GM18858 (cell line): ENCODE measurements around the gene CES3.
A peak's percentile ranks its signal among the peaks of the same experiment; 100 is the strongest.
"Not testable (repeated sequence)": the region's sequence is repeated elsewhere in the genome, so short reads cannot be mapped to it uniquely, and the experiment has no call there.

ENCODE experiments used
- ATAC-seq: cut with Tn5 transposase; IDR thresholded peaks from one replicate; pipeline ENCODE4 v1.9.1; 2021; ENCODE audit not compliant: unreplicated experiment

The CES3 gene

DNA sequence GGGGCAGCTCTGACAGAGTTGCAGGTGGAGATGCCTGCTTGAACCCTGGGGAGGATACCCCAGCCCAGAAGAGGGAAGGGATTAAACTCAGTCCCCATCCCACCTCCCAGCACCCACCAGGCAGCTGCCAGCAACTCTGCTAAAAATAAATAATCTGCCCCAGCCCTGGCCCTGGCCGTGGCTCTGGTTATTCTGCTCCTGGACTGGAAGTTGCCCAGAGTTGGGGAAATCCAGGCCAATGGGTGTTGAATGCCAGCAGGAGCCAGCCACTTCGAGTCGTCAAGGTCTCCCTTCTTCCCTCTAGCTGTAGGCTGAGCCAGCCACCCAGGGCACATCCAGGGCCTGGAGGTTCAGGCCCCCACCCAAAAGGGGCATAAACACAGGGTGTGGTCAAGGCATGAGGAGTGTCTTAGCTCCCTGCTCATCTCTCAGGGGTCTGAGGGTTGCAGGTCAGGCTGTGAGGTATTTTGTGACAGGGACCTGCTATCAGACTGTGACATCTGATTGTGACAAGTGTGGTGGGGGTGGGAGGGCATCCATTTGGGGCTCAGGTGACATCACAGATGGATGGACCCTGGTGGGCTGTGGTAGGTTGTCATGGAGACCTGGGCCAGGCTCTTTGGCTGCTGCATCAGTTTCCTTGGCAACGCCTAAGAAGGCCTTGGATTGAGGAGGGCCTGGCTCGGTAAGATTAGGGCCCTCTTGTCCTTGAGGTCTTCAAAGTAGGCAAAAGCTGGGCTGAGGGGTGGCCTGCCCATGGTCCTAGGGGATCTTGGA, 34.7 kb upstream of the CES3 start:
- ATAC-seq = no peak

DNA sequence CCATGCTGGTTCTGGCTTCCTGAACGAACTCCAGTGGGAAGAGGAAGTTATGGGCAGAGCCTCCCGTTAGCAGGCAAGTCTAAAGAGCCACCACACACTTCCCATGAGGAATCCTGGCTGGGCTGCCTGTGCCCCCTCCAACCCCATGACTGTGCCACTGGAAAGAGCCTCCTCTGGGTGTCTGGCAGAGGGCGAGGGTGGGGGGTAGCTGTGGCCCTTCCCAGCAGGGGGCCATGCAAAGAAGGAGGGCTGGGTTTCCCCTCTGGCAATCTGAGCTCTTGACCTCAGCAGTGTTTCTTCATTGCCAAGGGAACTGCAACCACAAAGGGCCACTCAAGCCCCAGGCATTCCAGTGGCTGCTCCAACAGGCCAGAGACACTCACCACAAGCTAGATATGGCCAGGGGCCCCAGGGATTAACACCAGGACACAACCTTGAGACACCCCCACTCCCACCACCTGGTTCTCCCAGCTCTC, 34.1 kb upstream of the CES3 start:
- ATAC-seq = no peak

DNA sequence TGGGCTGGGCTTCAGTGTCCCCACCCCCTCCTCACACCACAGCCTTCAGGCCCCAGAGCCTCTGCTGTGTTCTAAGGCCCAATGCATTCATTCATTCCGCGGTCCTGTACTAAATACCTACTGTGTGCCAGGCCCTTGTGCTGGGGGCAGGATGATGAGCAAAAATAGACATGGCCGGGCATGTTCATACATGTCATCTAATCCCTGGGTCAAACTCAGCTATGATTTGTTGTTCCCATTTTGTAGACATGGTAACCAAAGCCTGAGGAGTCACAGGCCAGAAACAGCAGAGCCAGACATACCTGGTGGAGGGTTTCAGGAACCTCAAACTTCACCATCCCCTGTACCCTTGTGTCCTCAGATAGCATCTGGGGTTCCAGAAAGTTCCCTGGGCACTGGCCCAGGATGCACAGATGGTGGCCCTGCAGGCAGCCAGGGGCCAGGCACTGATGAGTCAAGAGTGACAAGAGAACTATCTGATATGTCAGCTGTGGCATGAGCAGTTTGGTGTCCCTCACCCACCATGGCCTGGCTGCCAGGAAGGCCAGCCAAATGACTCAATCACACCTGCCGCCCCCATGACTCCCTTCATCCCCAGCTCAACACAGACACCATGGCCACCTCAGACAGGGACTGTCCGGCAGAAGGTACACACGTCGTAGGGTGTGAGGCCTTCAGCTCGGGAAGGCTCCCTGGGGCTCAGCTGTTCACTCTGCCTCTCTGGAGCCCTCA, 33.0 kb upstream of the CES3 start:
- ATAC-seq = no peak

DNA sequence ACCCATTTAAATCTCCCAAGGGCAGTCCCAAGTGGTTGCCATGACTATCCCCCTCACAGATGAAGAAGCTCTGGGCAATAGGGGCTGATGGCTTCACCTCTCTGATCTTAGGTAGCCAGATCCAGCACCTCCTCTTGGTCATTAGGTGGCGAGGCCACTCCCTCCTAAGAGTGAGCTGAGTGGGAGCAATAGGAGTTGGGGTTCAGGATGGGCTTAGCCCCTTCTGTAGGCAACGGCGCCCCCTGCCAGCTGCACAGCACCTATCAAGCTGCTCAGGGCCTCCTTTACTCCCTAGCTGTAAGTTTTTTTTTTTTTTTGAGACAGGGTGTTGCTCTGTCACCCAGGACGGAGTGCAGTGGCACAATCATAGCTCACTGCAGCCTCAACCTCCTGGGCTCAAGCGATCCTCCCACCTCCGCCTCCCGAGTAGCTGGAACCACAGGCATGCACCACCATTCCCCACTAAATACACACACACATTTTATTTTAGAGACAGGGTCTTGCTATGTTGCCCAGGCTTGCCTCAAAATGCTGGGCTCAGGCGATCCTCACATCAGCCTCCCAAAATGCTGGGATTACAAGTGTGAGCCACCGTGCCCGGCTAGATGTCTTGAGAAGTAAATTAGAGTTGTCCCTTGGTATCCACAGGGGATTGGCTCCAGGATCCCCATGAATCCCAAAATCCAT, 32.2 kb upstream of the CES3 start:
- no peak for ATAC-seq

DNA sequence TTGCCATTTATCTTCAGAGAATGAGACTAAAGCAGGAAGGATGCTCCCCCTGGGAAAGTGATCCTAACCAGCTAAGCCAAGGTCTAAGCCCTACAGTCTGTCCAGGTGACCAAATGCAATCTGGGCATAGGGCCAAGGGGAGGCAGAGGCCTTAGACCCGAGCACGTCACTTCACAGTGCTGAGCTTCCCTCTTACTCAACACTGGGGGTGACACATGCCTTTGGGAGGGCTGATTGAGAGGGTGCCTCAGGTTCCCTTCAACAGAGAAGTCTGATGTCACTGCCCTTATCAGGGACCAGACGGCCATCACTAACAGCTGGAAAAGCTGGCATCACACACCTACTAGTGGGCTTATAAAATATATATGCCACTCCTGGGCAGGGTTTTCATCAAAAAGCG, 30.9 kb upstream of the CES3 start:
- no peak for ATAC-seq

DNA sequence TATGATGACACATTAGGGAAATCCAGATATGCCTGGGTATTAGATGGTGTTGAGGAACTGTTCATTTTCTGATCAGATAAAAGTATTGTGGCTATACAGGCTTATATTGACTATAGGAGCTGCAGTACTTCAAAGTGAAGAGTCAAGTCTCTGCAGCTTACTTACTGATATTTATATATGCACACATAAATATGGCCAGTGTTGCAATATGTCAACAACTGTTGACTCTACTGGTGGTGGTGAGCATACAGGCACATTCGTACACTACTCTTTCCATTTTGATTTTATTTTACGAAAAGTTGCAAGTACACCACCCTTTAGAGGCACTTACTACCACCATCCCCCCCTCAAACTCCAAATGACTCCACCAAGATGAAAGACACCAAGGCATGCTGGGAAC, 29.4 kb upstream of the CES3 start:
- ATAC-seq = no peak

DNA sequence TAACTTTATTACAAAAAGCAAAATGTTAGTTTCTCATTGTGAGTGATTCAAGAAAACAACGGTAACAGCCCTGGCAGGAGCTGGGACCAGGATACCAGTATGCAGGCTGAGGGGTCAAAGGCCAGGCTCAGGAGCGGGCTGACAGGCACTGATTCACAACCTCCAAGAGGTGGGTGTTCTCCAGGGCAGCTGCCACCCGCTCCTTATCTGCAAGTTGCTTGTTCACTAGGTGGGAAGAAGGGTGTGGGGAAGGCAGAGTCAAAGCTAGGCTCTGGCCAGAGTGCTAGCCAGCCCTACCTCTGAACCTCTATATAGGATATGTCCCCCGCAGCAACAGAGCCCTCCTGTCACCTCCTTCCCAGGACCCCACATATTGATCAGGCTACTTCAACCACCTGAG, 29.0 kb upstream of the CES3 start:
- no peak for ATAC-seq

DNA sequence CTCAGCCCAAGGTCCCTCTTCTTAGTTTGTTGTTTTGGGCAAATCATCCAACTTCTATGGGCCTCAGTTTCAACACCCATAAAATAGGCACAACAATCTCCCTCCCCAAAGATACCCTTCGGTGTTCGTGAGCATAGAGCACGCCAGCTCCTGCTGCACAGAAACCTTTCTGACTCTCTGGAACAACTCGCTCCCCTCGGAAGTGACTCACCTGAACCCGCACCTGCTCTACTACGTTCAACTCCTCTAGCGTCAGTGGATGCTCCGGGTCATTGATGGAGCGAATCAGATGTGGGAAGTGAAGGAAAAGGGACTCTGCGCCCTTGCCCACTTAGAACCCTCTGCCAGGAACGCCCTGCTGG, 27.3 kb upstream of the CES3 start:
- ATAC-seq = no peak

DNA sequence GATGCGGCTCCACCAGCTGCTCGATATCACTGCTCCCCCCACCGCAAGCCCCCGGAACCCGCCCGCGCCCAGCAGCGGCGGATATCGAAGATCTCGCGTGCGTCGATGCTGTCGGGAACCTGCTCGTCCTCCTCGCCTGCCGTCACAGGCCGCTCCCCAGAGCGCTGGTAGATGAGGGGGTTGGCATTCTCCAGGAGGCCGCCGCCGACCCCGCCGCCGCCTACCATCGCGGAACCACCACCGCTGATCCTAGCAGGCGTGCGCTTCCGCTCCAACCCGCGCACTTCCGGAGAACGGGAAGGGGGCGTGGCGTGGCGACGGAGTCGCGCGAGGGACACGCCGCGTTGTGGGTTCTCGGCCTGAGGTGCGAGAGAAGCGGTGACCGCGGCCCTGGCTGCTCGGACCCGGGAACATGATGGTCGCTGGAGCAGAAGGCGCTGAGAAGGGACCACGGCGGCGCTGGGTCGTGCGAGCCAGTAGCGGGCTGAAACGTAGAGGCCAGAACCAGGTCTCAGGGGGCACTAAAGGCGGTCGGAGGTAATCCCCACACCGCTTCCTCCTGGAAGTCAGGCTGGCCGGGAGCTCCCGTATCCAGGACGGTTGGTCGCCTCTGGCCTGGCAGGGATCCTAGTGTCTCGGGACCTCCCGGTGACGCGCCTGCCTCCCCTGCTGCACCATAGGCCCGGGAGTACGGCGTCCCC, 26.8 kb upstream of the CES3 start, which contains the start of gene CIAO2B:
CIAO2B (minus strand) TSS at position 265 of the 701 bp plus-strand sequence; CDS start at position 227, 38 bp downstream.
- peak; percentile 50 for ATAC-seq

DNA sequence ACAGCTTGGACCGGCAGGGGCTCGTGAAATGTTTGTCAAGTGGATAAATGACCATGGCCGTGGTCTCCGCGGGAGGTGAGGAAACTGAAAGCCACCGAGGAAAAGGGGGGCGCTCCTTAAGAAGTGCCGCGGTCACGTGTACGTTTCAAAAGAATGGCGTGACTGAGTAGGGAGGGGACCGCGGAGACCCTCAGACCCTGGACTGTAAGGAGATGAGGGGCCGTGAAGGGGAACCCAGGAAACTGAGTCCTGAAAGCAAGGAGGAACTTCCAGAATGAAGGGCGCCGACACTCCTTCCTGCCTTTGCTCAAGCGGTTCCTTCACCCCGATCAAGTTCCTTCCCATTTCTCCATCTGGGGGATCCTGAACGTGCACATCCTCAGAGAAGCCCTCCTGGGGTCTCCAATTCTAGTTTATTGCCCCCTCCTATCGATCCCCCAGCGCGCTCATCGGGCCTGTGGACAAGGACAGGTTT, 26.2 kb upstream of the CES3 start:
- ATAC-seq = not testable (repeated sequence)

DNA sequence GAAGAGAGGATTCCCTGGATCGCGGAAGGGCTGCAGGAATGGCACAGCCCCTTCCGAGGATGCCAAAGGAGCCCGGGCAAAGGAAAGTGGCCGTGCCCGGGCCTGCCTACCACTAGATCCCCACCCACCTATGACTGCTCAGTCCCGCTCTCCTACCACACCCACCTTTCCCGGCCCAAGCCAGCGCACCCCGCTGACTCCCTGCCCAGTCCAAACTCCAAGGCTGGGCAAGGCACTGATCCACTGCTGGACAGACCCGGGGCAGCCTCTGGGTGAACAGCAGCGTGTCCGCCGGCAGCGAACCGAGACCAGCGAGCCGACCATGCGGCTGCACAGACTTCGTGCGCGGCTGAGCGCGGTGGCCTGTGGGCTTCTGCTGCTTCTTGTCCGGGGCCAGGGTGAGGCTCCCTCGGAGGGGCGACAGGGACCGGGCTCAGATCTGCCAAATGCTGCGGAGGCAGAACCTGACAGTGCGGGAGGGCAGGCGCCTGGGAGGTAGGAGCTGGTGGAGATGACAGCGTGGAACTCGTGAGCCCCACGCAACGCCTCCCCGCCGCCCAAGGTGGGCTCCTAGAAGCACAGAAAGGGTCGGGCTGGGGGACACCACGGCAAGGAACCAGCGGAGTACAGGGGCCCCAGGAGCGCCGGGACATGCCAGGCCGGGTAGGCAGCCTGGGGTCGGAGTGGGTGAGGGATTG, 25.6 kb upstream of the CES3 start, which contains the start of gene CES2:
CES2 (plus strand) TSS at position 203 of the 698 bp plus-strand sequence; CDS start at position 323, 120 bp downstream.
- no peak for ATAC-seq

DNA sequence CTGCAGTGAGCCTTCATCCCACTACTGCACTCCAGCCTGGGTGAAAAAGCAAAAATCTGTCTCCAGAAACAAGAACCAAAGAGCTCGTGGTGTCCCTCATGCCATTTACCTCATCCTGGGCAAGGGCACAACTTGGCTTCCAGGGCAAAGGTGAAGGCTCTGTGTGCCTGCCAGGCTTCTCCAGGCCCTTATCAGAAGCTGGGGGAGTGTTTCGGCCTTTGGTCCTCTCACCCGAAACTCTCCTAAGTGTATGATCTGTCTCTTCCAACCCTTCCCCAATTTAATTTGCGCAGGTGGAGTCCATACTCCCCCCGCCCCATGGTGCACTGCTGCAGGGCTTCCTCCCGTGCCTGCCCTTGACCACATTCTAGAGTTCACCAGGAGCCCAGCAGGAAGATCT, 24.6 kb upstream of the CES3 start:
- ATAC-seq = no peak

DNA sequence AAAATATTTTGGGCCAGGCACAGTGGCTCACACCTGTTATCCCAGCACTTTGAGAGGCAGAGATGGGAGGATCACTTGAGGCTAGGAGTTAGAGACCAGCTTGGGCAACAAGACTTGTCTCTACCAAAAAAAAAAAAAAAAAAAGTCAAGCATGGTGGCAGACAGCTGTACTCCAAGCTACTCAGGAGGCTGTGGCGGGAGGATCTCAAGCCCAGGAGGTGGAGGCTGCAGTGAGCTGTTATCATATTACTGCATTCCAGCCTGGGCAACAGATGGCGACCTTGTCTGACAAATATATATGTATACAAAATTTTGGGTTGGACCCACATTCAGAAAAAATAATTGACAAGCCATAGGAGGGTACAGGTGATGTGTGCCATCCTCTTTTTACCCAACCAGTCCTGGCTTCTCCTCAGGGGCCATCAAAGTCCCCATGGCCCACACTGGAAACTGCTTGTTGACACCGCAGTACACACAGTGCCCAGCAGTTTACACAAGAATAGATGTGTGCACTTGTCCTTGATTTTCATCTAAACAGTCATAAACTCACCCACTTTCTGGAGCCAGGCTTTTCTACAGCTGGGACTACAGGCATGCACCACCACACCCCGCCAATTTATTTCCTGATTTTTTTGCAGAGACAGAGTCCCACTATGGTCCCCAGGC, 24.0 kb upstream of the CES3 start:
- no peak for ATAC-seq

DNA sequence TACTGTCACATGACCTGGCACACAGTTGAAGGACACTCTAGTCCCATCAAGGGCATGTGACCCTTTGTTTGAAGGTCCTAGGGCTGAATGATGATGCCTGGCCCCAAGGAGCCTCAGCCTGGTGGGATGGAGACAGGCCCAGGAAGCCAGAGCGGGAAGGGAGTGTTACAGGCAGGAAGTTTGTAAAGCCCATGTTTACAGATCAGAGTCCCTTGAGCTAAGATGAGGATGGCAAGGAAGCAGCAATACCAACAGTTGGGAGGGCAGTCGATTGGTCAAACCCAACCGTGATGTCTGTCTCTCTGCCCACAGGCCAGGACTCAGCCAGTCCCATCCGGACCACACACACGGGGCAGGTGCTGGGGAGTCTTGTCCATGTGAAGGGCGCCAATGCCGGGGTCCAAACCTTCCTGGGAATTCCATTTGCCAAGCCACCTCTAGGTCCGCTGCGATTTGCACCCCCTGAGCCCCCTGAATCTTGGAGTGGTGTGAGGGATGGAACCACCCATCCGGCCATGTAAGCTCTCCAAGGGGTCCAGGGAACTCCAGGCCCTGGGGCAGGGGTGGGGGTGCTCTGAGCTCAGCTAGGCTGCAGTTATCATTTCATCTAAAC, 23.2 kb upstream of the CES3 start:
- no peak for ATAC-seq

DNA sequence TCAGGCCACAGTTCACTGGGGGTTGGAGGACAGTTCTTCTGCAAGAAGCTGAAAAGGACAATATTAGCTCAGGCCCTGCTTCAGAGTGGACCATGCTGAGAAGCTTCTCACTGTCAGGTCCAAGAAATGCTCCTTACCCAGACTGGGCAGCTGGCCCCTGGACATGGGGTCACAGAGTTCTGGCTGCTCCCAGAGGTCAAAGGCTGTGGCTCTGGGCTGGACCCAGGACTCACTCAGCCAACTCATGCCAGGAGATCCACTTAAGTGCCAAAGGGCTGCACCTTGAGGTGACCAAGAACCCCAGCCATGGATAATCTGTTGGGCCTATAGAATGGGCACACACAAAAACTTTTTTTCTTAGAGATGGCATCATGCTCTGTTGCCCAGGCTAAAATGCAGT, 21.7 kb upstream of the CES3 start:
- no peak for ATAC-seq

DNA sequence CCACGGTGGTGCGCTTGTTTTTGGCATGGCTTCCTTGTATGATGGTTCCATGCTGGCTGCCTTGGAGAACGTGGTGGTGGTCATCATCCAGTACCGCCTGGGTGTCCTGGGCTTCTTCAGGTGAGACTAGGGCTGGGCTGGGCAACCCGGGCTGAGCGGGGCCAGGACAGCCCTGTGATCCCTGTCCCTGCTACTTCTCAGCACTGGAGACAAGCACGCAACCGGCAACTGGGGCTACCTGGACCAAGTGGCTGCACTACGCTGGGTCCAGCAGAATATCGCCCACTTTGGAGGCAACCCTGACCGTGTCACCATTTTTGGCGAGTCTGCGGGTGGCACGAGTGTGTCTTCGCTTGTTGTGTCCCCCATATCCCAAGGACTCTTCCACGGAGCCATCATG, 20.8 kb upstream of the CES3 start:
- ATAC-seq = no peak

DNA sequence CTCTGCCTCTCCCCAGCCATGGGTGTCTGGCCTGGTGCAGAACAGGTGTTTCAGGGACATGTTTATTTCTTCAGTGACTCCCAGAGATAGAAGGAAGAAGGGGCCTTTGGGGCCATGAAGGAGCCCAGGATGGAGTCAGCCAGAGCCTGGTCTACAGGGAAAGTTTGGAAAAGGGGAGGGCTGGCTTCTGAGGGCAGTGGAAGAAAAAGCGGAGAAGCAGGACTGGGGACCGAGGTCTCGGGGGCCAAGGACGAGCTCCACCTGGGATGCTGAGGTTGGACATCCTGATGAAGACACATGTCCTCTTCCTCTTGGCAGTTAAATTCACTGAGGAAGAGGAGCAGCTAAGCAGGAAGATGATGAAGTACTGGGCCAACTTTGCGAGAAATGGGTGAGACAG, 18.1 kb upstream of the CES3 start:
- no peak for ATAC-seq

DNA sequence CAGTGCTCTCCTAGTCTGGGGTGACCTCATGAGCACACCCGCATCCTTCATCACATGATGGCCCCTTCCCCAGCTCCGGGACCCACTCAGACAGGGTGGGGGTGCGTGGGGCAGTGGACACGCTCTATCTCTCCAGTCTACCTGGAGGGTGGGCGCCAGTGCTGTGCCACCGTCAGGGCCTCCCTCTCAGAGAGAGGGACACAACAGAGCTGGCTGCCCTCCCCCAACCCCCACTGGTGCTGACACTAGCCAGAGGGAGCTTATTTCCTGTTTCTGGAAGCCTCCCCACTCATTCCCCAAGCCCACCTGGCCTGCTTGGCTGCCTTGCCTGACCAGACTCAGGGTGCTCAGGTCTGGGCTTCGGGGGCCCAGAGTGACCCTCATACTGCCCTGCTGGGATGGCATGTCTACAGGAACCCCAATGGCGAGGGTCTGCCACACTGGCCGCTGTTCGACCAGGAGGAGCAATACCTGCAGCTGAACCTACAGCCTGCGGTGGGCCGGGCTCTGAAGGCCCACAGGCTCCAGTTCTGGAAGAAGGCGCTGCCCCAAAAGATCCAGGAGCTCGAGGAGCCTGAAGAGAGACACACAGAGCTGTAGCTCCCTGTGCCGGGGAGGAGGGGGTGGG, 17.5 kb upstream of the CES3 start:
- ATAC-seq = no peak

DNA sequence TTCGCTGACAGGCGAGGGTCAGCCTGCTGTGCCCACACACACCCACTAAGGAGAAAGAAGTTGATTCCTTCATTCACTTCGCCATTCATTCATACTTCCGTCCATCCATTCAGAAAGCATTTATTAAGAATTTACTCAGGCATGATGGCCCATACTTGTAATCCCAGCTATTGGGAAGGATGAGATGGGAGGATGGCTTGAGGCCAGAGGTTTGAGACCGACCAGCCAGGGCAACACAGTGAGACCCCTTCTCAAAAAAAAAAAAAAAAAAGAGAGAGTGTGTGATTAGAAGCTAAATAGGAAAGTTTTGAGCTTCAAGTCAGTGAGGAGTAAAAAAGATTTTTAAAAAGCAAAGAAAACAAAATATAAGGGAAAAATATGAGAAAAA, 17.0 kb upstream of the CES3 start:
- ATAC-seq = no peak
